Subcutaneous abdominal adipose tissue (tissue), 5 donors: ENCODE data around the gene TBX15.

Experiments
- H3K27ac ChIP-seq: one replicate; pipeline ENCODE4 v1.7.0; 2013; ENCODE audit warnings: low read depth, mild to moderate bottlenecking, inconsistent platforms, low read length, moderate library complexity
- H3K27me3 ChIP-seq, 5 donors: one replicate each; pipeline ENCODE4 v1.7.0; 2013; ENCODE audit warnings: low read length in 5 of 5, inconsistent platforms in 1 of 5; ENCODE audit not compliant: control insufficient read depth in 5 of 5, insufficient read depth in 4 of 5
- H3K36me3 ChIP-seq, 5 donors: one replicate each; pipeline ENCODE4 v1.7.0; 2013; ENCODE audit warnings: low read length in 5 of 5; ENCODE audit not compliant: control insufficient read depth in 5 of 5, insufficient read depth in 5 of 5
- H3K4me1 ChIP-seq, 5 donors: one replicate each; pipeline ENCODE4 v1.7.0; 2013; ENCODE audit warnings: low read length in 5 of 5, mild to moderate bottlenecking in 3 of 5, moderate library complexity in 1 of 5; ENCODE audit not compliant: control insufficient read depth in 5 of 5, insufficient read depth in 5 of 5
- H3K4me3 ChIP-seq, 5 donors: one replicate each; pipeline ENCODE4 v1.7.0; 2013; ENCODE audit warnings: low read length in 5 of 5, low read depth in 1 of 5
- H3K9ac ChIP-seq, 5 donors: one replicate each; pipeline ENCODE4 v1.7.0; 2013; ENCODE audit warnings: low read length in 5 of 5, mild to moderate bottlenecking in 4 of 5, moderate library complexity in 3 of 5
- H3K9me3 ChIP-seq, 5 donors: one replicate each; pipeline ENCODE4 v1.7.0; 2013; ENCODE audit warnings: low read length in 5 of 5; ENCODE audit not compliant: control insufficient read depth in 5 of 5
- donor health status: healthy.
- donor health status: healthy.
- donor health status: healthy.
- donor health status: healthy.
- donor health status: healthy.

Gene TBX15

GRCh38 chr1:118988186-118989005 lies at the start of gene TBX15:
Gene TBX15, minus strand, starts transcription at chr1:118988343. Its CDS starts 548 bp downstream, at chr1:118987795.
- H3K9ac ChIP-seq: peak within 1 kb of the TSS; percentile 72 to 96 (median 84)
- H3K27ac ChIP-seq: peak within 1 kb of the TSS; percentile 93
- peak within 1 kb of the TSS; percentile 77 to 92 (median 88) for H3K4me3 ChIP-seq
- H3K9me3 ChIP-seq: no peaks in the 10 kb centered on the region
- H3K4me1 ChIP-seq: peaks cover 4 to 59% (median 53%) of the 10 kb centered on the region in 5 donors
- H3K36me3 ChIP-seq: no peaks in the 10 kb centered on the region
- H3K27me3 ChIP-seq: peaks cover 0 to 41% (median 22%) of the 10 kb centered on the region in 5 donors

DNA sequence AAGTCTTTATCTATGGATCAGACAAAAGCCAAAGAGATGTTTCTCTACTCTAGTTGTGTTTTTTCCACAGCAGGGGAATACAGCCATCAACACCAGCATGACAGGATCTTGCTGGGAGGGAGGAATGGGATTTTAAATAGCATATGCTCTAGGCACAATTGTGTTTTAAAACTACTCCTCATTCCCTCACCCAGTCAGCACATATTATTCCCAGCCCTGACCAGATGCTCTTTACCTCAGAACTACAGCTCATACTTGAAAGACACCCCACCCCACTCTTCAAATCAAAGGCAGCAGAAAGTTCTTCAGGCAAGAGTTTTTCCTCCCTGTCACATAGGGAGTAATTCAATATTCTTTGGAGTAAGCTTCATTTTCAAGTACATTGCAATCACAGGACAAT lies 46.2 kb upstream of the TBX15 start:
- H3K4me1 ChIP-seq: no peaks in the 10 kb centered on the region
- H3K27me3 ChIP-seq: no peaks in the 10 kb centered on the region
- H3K27ac ChIP-seq: no peak overlapping the region
- no peak overlapping the region for H3K4me3 ChIP-seq
- H3K36me3 ChIP-seq: peaks cover 12 to 29% (median 19%) of the 10 kb centered on the region in 5 donors
- no peaks in the 10 kb centered on the region for H3K9me3 ChIP-seq
- H3K9ac ChIP-seq: no peak overlapping the region

GRCh38 chr1:119032986-119033385 lies 44.8 kb upstream of the TBX15 start:
- no peaks in the 10 kb centered on the region for H3K4me1 ChIP-seq
- no peak overlapping the region for H3K27ac ChIP-seq
- no peaks in the 10 kb centered on the region for H3K9me3 ChIP-seq
- H3K4me3 ChIP-seq: no peak overlapping the region
- H3K36me3 ChIP-seq: peaks cover 12 to 28% (median 19%) of the 10 kb centered on the region in 5 donors
- no peak overlapping the region for H3K9ac ChIP-seq
- H3K27me3 ChIP-seq: no peaks in the 10 kb centered on the region

DNA sequence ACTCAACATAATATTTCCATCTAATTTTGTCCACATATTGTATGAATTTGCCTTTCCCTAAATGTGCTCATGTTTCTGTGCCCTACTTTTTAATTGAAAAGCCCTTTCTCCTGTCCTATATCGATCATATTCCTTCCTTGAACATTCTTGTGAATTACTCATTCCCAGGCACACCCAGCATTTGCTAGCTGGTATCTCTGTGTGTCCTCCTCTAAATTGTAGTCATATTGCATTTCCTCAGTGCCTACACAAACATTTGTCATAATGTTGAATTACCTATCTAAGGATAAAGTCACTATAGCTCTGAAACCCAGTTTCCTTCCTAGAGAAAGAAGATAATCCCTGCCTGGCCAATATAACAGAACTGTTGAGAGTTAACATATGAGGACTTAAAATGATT lies 39.6 kb upstream of the TBX15 start:
- Histone ChIP-seq H3K9me3 (no peaks in the 10 kb centered on the region), H3K4me1 (peaks cover 0 to 3% (median 0%) of the 10 kb centered on the region in 5 donors), H3K27ac (no peak overlapping the region), H3K4me3 (no peak overlapping the region), H3K9ac (no peak overlapping the region), H3K27me3 (no peaks in the 10 kb centered on the region), H3K36me3 (peaks cover 6 to 16% (median 11%) of the 10 kb centered on the region in 5 donors)

DNA sequence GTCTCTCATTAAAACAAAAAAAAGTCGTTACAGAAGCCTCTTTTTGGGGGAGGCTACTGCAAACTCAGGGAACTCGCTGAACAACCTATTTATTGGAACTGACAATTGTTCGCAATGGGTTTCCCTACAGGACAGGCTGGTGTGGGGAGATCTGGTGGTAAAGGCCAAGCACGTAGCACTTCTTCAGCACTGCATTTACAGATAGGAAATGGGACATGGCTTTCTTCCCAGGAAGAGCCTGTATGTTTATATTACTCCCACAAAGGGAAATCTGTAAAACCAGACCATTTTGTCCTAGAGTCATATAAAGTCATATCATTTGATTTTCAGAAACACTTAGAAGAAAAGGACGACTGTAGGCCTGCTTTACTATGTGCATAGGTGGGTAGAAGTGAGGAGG lies 38.8 kb upstream of the TBX15 start:
- no peak overlapping the region for H3K9ac ChIP-seq
- peaks cover 0 to 8% (median 5%) of the 10 kb centered on the region in 5 donors for H3K36me3 ChIP-seq
- no peaks in the 10 kb centered on the region for H3K27me3 ChIP-seq
- H3K27ac ChIP-seq: no peak overlapping the region
- H3K9me3 ChIP-seq: no peaks in the 10 kb centered on the region
- no peak overlapping the region for H3K4me3 ChIP-seq
- H3K4me1 ChIP-seq: peaks cover 0 to 3% (median 0%) of the 10 kb centered on the region in 5 donors

DNA sequence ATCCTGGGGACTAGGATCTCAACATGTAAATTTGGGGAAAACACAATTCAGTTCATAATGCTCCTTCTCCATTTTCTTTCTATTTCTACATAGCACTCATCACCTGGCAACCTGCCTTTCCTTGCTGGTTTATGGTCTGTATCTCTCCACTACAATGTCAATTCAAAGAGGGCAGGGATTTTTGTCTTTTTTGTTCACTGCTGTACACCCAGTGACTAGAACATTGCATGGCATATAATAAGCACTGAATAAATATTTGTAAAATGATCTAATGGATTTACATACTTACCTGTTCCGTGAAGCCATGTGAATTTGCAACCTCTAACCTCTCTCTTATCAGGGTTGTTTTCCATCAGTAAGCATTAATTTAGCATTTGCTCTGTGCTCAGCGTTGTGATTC lies 27.4 kb upstream of the TBX15 start:
- Histone ChIP-seq H3K27me3 (no peaks in the 10 kb centered on the region), H3K9ac (no peak overlapping the region), H3K27ac (no peak overlapping the region), H3K4me3 (no peak overlapping the region), H3K36me3 (peaks cover 0 to 5% (median 2%) of the 10 kb centered on the region in 5 donors), H3K9me3 (no peaks in the 10 kb centered on the region), H3K4me1 (no peaks in the 10 kb centered on the region)

- Histone ChIP-seq H3K4me1 (peaks cover 0 to 16% (median 11%) of the 10 kb centered on the region in 5 donors), H3K9ac (no peak overlapping the region), H3K27me3 (peaks cover 7 to 11% (median 8%) of the 10 kb centered on the region in 5 donors), H3K9me3 (no peaks in the 10 kb centered on the region), H3K27ac (no peak overlapping the region), H3K4me3 (no peak overlapping the region), H3K36me3 (no peaks in the 10 kb centered on the region)
Observed at GRCh38 chr1:119012383-119012782, 24.2 kb upstream of the TBX15 start.

DNA sequence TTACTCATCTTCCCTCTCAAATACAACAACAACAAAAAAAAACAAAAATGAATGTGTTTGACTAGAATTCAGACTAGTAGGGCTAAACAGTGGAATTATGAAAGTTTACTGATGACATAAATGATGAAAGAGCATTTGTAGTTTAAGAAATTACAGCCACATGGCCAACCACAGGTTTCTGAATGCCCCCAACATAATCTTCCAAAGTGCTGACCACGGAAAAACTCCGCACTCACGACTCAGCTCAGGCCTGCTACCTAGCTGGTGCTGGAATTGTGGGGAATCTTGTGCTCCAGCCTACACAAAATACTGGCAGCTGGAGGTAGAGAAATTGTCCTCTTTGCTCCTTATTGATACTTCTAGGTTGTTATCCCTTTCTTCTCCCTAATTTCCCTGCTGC lies 23.6 kb upstream of the TBX15 start:
- H3K9ac ChIP-seq: no peak overlapping the region
- H3K4me1 ChIP-seq: peaks cover 0 to 20% (median 15%) of the 10 kb centered on the region in 5 donors
- no peaks in the 10 kb centered on the region for H3K9me3 ChIP-seq
- H3K27ac ChIP-seq: no peak overlapping the region
- peaks cover 14 to 17% (median 15%) of the 10 kb centered on the region in 5 donors for H3K27me3 ChIP-seq
- H3K36me3 ChIP-seq: no peaks in the 10 kb centered on the region
- no peak overlapping the region for H3K4me3 ChIP-seq

GRCh38 chr1:119011116-119011515 lies 23.0 kb upstream of the TBX15 start:
- H3K27me3 ChIP-seq: peaks cover 19 to 23% (median 20%) of the 10 kb centered on the region in 5 donors
- H3K9ac ChIP-seq: no peak overlapping the region
- H3K9me3 ChIP-seq: peaks cover 0 to 2% (median 0%) of the 10 kb centered on the region in 5 donors
- H3K4me1 ChIP-seq: peaks cover 0 to 23% (median 19%) of the 10 kb centered on the region in 5 donors
- no peaks in the 10 kb centered on the region for H3K36me3 ChIP-seq
- no peak overlapping the region for H3K4me3 ChIP-seq
- no peak overlapping the region for H3K27ac ChIP-seq

DNA sequence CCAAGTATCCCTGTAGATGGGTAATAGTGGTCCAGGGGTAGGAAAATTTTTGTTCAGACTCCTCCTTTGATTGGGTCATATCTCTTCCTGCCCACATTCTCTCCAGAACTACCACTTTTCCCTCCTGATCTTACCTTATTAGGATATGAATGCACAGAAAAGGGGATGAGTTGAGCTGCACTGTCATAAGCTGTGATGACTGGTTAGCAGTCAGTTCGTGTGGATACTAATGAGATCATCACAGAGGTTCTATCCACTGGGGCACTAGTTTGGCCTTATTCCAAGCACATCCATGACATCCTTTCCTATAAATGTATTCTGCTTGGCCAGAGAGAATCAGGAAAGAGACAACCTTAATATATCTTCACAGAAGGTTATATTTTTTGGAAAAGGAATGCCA lies 22.1 kb upstream of the TBX15 start:
- Histone ChIP-seq H3K4me3 (no peak overlapping the region), H3K9me3 (peaks cover 0 to 2% (median 0%) of the 10 kb centered on the region in 5 donors), H3K36me3 (no peaks in the 10 kb centered on the region), H3K4me1 (peaks cover 0 to 23% (median 19%) of the 10 kb centered on the region in 5 donors), H3K27me3 (peaks cover 23 to 30% (median 26%) of the 10 kb centered on the region in 5 donors), H3K9ac (no peak overlapping the region), H3K27ac (no peak overlapping the region)
